HCT116 (cell line): Measurements from ENCODE around the gene NR1D2.

ENCODE experiments used
- CTCF ChIP-seq, 3 experiments: fragments of 200-600 bp in 1 of 3; sonication (generic) in 1 of 3; IDR thresholded peaks in 2 of 3; conservative IDR thresholded peaks in 1 of 3; 2 replicates each; pipeline ENCODE4 v1.5.1; 2012 to 2017; ENCODE audit warnings: low read depth in 2 of 3, low read length in 2 of 3, antibody characterized with exemption in 1 of 3, borderline replicate concordance in 1 of 3, control low read depth in 1 of 3, mild to moderate bottlenecking in 1 of 3, mixed read lengths in 1 of 3, mixed run types in 1 of 3, moderate library complexity in 1 of 3; ENCODE audit not compliant: insufficient read depth in 1 of 3
- EZH2phosphoT487 ChIP-seq: fragments of 200-600 bp; IDR thresholded peaks from 2 replicates; pipeline ENCODE4 v1.6.1; 2018; ENCODE audit warnings: antibody characterized with exemption, borderline replicate concordance
- FOSL1 ChIP-seq: IDR thresholded peaks from 2 replicates; pipeline ENCODE4 v1.6.1; 2012; ENCODE audit warnings: low read depth
- JUND ChIP-seq: IDR thresholded peaks from 2 replicates; pipeline ENCODE4 v1.6.1; 2012
- POLR2A ChIP-seq: IDR thresholded peaks from 2 replicates; pipeline ENCODE4 v1.7.0; 2011; ENCODE audit warnings: borderline replicate concordance; ENCODE audit not compliant: insufficient read depth, insufficient read length; ENCODE audit errors: extremely low read depth
- SP1 ChIP-seq: IDR thresholded peaks from 2 replicates; pipeline ENCODE4 v1.6.1; 2012; ENCODE audit warnings: low read depth
- TCF7L2 ChIP-seq: IDR thresholded peaks from 2 replicates; pipeline ENCODE4 v1.7.0; 2011; ENCODE audit warnings: borderline replicate concordance, inconsistent platforms; ENCODE audit not compliant: insufficient read depth, insufficient read length; ENCODE audit errors: extremely low read depth

- TF ChIP-seq CTCF (IDR thresholded peaks at IDR 0.05 in 2 of 3, conservative IDR thresholded peaks at IDR 0.05 in 1 of 3; ENCODE audit: borderline replicate concordance in 1 of 3, insufficient read depth in 1 of 3, low read depth in 2 of 3, low read length in 2 of 3) (no peak), JUND (no peak), POLR2A (no peak), TCF7L2 (no peak), EZH2phosphoT487 (no peak), FOSL1 (no peak), SP1 (no peak)
Measured at GRCh38 chr3:23934253-23934652, 10.8 kb upstream of the NR1D2 start.
